Fibroblast of skin of right quadriceps (primary cell): ENCODE measurements around the gene ITPRID1.
"Not testable (repeated sequence)": the region's sequence is repeated elsewhere in the genome, so short reads cannot be mapped to it uniquely, and the experiment has no call there.

Source experiments
- DNase-seq: peaks from one replicate; pipeline ENCODE4 v3.0.0-alpha.2; 2013

The ITPRID1 gene

DNA sequence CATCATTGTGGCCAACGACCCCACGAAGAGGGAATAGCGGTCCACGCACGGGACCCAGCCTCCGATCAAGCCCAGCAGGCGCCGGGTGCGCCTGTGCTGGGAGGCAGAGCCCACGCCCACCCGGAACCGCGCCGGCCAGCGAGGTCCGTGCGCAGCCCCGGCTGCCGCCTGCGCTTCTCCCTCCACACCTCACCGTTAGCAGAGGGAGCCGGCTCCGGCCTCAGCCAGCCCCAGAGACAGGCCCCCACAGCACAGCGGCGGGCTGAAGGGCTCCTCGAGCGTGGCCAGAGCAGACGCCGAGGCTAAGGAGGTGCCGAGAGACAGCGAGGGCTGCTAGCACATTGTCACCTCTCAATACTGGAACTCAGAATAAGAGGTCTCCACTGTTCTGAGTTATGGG lies 3.6 kb downstream of the ITPRID1 start:
- no peak for DNase-seq

DNA sequence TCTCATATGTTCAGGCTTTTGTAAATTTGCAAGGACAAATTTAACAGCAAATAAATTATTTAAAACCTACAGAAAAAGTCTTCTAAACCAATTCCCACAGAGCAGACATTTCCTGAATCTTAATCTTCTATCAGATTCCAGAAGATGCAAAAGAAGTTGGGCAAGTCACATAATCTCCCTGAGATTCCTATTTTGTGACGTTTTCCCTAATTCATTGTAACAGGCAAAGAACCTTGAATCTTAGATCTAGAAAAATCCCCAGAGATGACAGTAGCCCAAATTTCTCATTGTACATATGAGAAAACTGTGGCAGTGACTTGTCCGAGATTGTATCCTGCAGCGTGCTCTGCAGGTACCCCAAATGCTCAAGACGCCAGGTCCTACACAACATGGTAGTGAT lies 4.9 kb downstream of the ITPRID1 start:
- no peak for DNase-seq

- DNase-seq = no peak
Measured at GRCh38 chr7:31521336-31522010, 7.6 kb downstream of the ITPRID1 start.

DNA sequence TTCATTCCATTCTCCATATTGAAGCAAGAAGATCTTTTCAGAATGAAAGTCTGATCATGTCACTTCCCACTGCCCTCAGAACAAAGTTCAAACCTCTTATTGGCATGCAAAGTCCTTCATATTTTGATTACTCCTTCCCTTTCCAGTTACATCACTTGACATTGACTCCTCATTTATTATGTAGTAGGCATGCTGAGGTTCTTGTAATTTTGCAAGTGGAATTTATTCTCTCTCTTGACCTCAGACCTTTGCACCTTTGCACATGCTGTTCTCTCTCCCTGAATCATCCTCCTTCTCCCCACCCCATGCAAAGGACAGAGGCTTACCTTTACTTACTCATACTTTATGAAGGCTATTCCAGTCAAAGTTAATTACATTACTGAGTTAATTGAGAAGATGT lies 13.0 kb downstream of the ITPRID1 start:
- no peak for DNase-seq

- no peak for DNase-seq
Measured at GRCh38 chr7:31529103-31529502, 15.2 kb downstream of the ITPRID1 start.

- not testable (repeated sequence) for DNase-seq
Measured at GRCh38 chr7:31540651-31541185, 26.8 kb downstream of the ITPRID1 start.

DNA sequence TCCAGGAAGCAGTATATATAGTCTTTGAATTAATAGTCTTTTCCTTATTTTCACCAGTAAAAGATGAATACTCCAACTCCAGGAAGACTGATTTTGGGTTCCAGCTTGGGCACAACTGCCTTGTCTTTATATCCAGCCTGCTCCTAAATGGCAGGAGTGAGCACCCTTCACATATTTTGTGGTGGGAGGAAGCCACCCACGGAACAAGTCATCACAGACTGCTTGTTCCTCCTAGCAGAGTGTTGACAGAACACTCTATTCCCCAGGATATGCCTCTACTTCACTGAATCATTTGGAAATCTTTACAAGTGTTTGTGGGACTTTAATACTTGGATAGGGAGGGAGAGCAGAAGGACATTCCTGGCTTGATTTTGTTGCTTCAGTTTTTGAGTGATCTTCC lies 31.7 kb downstream of the ITPRID1 start:
- no peak for DNase-seq

GRCh38 chr7:31549611-31550010 lies 35.7 kb downstream of the ITPRID1 start:
- no peak for DNase-seq

DNA sequence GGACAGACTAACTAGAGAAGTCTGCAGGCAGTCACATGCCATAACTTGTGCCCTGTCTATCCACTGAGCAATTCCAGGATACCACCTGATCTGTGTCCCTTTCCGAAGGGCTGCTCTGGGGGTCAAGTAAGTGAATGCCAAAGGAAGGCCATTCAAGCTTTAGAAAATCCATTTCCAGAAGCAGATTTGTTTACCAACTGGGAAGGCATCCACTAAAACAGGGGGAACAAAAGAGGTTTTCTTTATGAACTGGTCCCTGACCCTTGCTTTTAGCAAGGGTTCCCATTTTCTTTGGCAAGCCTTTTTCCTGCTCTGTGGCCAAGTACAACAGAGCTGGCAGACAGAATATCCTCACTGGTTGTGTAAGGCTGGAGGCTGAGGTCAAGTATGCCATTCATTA lies 36.5 kb downstream of the ITPRID1 start:
- no peak for DNase-seq

GRCh38 chr7:31553661-31554081 lies 39.8 kb downstream of the ITPRID1 start:
- DNase-seq = no peak

GRCh38 chr7:31562002-31562401 lies 48.1 kb downstream of the ITPRID1 start:
- no peak for DNase-seq

GRCh38 chr7:31563522-31563921 lies 49.6 kb downstream of the ITPRID1 start:
- DNase-seq = no peak

GRCh38 chr7:31563951-31564350 lies 50.1 kb downstream of the ITPRID1 start:
- no peak for DNase-seq

GRCh38 chr7:31564661-31565060 lies 50.8 kb downstream of the ITPRID1 start:
- DNase-seq = no peak

DNA sequence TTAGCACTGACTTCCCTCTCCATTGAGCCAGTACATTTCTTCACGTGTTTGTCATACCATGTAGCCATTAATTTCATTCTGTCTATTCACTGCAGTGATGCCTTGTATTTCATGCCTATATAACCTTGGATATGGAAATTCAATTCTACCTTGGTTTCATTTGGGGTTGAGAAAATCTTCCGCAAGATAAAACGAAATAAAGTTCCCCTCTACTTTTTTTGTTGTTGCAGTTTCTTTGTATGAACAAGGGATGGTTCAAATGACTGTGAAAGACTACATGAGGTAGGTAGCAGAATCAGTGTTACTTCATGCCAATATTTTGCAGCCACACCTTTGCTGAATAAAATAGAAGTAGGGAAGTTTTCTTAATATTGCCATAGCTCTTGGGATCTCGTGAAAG lies 55.6 kb downstream of the ITPRID1 start:
- DNase-seq = no peak

DNA sequence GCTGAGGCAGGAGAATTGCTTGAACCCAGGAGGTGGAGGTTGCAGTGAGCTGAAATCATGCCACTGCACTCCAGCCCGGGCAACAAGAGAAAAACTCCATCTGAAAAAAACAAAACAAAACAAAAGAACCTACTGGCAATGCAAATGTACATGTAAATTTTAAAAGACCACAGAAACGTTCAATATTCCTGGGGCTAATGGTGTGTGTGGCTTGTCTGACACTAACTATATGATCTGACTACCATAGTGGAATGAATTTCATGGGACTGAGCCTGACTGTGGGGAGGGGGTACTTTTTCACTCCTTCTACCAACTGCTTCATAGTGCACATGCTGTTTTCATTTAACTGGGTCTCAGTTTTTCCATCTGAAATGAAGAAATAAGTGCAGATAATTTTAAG lies 69.6 kb downstream of the ITPRID1 start:
- DNase-seq = no peak

GRCh38 chr7:31583942-31584341 lies 70.1 kb downstream of the ITPRID1 start:
- no peak for DNase-seq

- no peak for DNase-seq
Measured at GRCh38 chr7:31595390-31595789, 81.5 kb downstream of the ITPRID1 start.

GRCh38 chr7:31602041-31602625 lies 88.2 kb downstream of the ITPRID1 start:
- no peak for DNase-seq

DNA sequence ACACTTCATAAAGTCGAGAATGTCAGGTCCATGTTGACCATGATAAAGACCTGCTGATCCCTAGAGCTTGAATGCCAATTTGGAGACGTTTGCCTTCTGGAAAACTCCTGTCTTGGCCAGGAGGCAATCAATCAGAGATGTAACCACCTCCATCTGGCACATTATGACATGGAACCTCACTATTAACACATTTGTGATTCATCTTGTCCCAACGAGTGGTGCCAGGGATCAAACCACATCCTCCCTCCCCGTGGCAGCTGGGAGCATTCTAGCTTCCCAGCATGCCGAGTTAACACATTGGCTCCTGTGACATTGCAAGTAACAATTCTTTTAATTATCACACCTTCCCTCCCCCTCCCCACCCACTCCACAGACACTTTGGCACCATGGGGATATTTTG lies 89.2 kb downstream of the ITPRID1 start:
- peak; percentile 0 for DNase-seq

- DNase-seq = no peak
Measured at GRCh38 chr7:31613604-31614003, 99.7 kb downstream of the ITPRID1 start.

GRCh38 chr7:31633467-31633866 lies 119.6 kb downstream of the ITPRID1 start:
- no peak for DNase-seq

DNA sequence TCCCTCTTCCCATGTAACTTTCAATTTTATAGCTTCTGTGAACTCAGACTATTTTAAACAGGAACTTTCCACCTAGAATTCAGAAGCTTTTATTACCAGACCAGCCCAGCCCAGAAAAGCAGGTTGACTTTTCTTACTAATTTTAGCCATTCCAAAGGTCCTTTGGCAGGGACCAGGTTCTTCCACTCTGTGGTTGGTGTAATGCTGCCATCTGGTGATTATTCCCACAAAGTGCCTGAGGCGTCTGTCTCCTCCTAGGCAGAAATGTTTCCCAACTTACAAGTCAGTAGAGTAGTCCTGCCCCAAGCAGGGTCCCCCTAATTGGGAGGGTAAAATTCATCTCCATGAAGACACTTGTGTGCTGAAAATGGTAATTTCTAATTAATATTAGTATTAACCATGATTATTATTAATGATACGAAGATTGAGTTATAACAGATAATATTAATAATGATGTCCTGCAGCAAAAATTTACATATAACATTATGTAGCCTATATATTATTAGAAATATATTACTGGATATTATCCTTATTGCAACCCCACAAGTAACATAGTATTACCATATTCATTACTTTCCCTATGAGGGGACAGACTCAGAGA lies 120.1 kb downstream of the ITPRID1 start:
- peak; percentile 31 for DNase-seq

GRCh38 chr7:31640381-31640780 lies 126.5 kb downstream of the ITPRID1 start:
- no peak for DNase-seq
